Tibial nerve (tissue), 3 donors: ENCODE data around the gene YIF1A.

ENCODE experiments used
- POLR2A ChIP-seq, 2 donors: fragments of 450-650 bp; IDR thresholded peaks; one replicate each; pipeline ENCODE4 v1.6.1; 2017; ENCODE audit warnings: antibody characterized with exemption in 2 of 2, mild to moderate bottlenecking in 2 of 2, moderate library complexity in 2 of 2
- TF ChIP-seq, protein P1 (sequence below), 5 experiments: fragments of 200-600 bp in 3 of 5; fragments of 450-650 bp in 2 of 5; sonication (generic) in 3 of 5; IDR thresholded peaks; one replicate each; pipeline ENCODE4 v1.5.1; 2016 to 2019; ENCODE audit warnings: antibody characterized with exemption in 5 of 5, mild to moderate bottlenecking in 3 of 5, moderate library complexity in 2 of 5

DNA sequence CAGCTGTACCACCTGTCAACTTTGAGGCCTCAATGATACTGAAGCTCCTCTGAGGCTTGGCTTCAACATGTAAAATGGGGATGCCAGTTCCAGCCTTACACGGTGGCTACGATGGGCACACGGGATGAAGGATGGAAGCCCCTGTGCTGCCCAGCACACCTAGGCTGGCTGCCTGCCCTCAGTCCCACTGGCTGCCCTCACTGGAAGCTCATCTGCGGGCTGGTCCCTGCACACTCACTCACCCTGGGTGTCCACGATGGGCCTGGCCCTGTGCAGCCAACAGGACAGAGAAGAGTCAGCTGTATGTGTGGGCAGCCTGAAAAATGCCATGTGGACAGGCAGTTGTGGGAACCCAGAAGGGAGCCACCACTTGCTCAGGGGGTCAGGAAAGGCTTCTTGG lies 2.2 kb downstream of the YIF1A start:
- no peak for TF ChIP-seq POLR2A (IDR thresholded peaks at IDR 0.05)
- TF ChIP-seq, protein P1, sequence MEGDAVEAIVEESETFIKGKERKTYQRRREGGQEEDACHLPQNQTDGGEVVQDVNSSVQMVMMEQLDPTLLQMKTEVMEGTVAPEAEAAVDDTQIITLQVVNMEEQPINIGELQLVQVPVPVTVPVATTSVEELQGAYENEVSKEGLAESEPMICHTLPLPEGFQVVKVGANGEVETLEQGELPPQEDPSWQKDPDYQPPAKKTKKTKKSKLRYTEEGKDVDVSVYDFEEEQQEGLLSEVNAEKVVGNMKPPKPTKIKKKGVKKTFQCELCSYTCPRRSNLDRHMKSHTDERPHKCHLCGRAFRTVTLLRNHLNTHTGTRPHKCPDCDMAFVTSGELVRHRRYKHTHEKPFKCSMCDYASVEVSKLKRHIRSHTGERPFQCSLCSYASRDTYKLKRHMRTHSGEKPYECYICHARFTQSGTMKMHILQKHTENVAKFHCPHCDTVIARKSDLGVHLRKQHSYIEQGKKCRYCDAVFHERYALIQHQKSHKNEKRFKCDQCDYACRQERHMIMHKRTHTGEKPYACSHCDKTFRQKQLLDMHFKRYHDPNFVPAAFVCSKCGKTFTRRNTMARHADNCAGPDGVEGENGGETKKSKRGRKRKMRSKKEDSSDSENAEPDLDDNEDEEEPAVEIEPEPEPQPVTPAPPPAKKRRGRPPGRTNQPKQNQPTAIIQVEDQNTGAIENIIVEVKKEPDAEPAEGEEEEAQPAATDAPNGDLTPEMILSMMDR (IDR thresholded peaks at IDR 0.05), result no peak
